ENCODE results near the gene EGFLAM. TPM values are rescaled to one million over a fixed set of nuclear protein-coding genes. Genes with fewer than 3 reads are reported as not detected.

EGFLAM gene
- total and polyA plus RNA-seq, 2 donors (not counting 3 experiments of a cell fraction or from before 2014, with no cell fraction given), result 1.2 to 2.7 TPM

GRCh38 chr5:38367966-38368365 is 109.6 kb downstream of the EGFLAM start:
- no peak for TF ChIP-seq GATA2 (IDR thresholded peaks at IDR 0.05; ENCODE audit: insufficient read depth, insufficient read length, low read depth, low read length)
- TF ChIP-seq POLR2A (IDR thresholded peaks at IDR 0.05; ENCODE audit: low read depth, low read length), result no peak
- TF ChIP-seq, protein P1, sequence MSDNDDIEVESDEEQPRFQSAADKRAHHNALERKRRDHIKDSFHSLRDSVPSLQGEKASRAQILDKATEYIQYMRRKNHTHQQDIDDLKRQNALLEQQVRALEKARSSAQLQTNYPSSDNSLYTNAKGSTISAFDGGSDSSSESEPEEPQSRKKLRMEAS (IDR thresholded peaks at IDR 0.05; ENCODE audit: insufficient read depth, insufficient read length), result no peak
- no peak for TF ChIP-seq POLR2AphosphoS5 (IDR thresholded peaks at IDR 0.05; ENCODE audit: insufficient read depth, low read depth, low read length)
- H3K4me1 ChIP-seq (ENCODE audit: control insufficient read depth, extremely low read depth, insufficient read depth, low read length), result no peaks in the 10 kb centered on the region
- H3K9ac ChIP-seq (replicated peaks; ENCODE audit: extremely low read depth, insufficient read depth, low read length), result no peak overlapping the region
- no TSS peak for BruUV-seq (replicated peaks)
- DNase-seq (ENCODE audit: low read depth, low spot score) (no peak), FAIRE-seq (no peak)
- no peaks in the 10 kb centered on the region for H4K20me1 ChIP-seq (replicated peaks; ENCODE audit: control insufficient read depth, extremely low read depth, insufficient read depth, low read length)
- H3K9me1 ChIP-seq (replicated peaks; ENCODE audit: control insufficient read depth, extremely low read depth, insufficient read depth, low read length), result no peaks in the 10 kb centered on the region
- no peak overlapping the region for H3K4me3 ChIP-seq (replicated peaks in 1 of 3; ENCODE audit: insufficient read depth in 1 of 3, low read depth in 1 of 3, low read length in 3 of 3)
- H3K79me2 ChIP-seq (ENCODE audit: control insufficient read depth, insufficient read depth, low read length), result no peaks in the 10 kb centered on the region
- dilution Hi-C loops (cut with MboI; ENCODE audit: extremely low pct_ligation_motif_present, low sequenced_read_pairs) (no loop called here), intact Hi-C loops (cut with micrococcal nuclease) (no loop called here)
- H3K9me3 ChIP-seq (replicated peaks; ENCODE audit: control insufficient read depth, insufficient read depth, low read length), result no peaks in the 10 kb centered on the region
- H3K27ac ChIP-seq (ENCODE audit: insufficient read depth, low read depth, low read length), result no peak overlapping the region
- no peak overlapping the region for H2AFZ ChIP-seq (ENCODE audit: low read depth, low read length)
- ChIA-PET POLR2A (no interaction called here), CTCF (interaction anchor here (1.1 to 1.3 kb wide), 3 partner anchors 10 to 442 kb away, joined by 3 to 7 read pairs (median 3); no protein-coding TSS in a partner anchor)
- H3K27me3 ChIP-seq (ENCODE audit: control insufficient read depth in 2 of 2, insufficient read depth in 2 of 2, low read length in 2 of 2), result peaks cover 8 to 24% of the 10 kb centered on the region in 2 experiments
- H3K36me3 ChIP-seq (ENCODE audit: control insufficient read depth in 2 of 2, extremely low read depth in 1 of 2, insufficient read depth in 2 of 2, low read length in 2 of 2), result no peaks in the 10 kb centered on the region
- peak overlapping the region; percentile 4 for H3K4me2 ChIP-seq (ENCODE audit: insufficient read depth, low read length)

GRCh38 chr5:38369692-38370091 is 111.3 kb downstream of the EGFLAM start:
- Histone ChIP-seq H3K9me1 (replicated peaks; ENCODE audit: control insufficient read depth, extremely low read depth, insufficient read depth, low read length) (no peaks in the 10 kb centered on the region), H3K4me2 (ENCODE audit: insufficient read depth, low read length) (no peak overlapping the region), H4K20me1 (replicated peaks; ENCODE audit: control insufficient read depth, extremely low read depth, insufficient read depth, low read length) (no peaks in the 10 kb centered on the region), H3K9me3 (replicated peaks; ENCODE audit: control insufficient read depth, insufficient read depth, low read length) (no peaks in the 10 kb centered on the region), H3K9ac (replicated peaks; ENCODE audit: extremely low read depth, insufficient read depth, low read length) (no peak overlapping the region), H3K36me3 (ENCODE audit: control insufficient read depth in 2 of 2, extremely low read depth in 1 of 2, insufficient read depth in 2 of 2, low read length in 2 of 2) (no peaks in the 10 kb centered on the region), H3K27ac (ENCODE audit: insufficient read depth, low read depth, low read length) (no peak overlapping the region), H3K4me1 (ENCODE audit: control insufficient read depth, extremely low read depth, insufficient read depth, low read length) (no peaks in the 10 kb centered on the region), H3K4me3 (replicated peaks in 1 of 3; ENCODE audit: insufficient read depth in 1 of 3, low read depth in 1 of 3, low read length in 3 of 3) (no peak overlapping the region), H3K27me3 (ENCODE audit: control insufficient read depth in 2 of 2, insufficient read depth in 2 of 2, low read length in 2 of 2) (peaks cover 8 to 15% of the 10 kb centered on the region in 2 experiments), H2AFZ (ENCODE audit: low read depth, low read length) (no peak overlapping the region), H3K79me2 (ENCODE audit: control insufficient read depth, insufficient read depth, low read length) (no peaks in the 10 kb centered on the region)
- FAIRE-seq, result no peak
- no peak for TF ChIP-seq JUN (IDR thresholded peaks at IDR 0.05; ENCODE audit: borderline replicate concordance, insufficient read depth, insufficient read length, low read depth)
- TF ChIP-seq FOS (IDR thresholded peaks at IDR 0.05; ENCODE audit: borderline replicate concordance, insufficient read depth, low read length), result no peak
- no peak for TF ChIP-seq EZH2 (IDR thresholded peaks at IDR 0.05; ENCODE audit: borderline replicate concordance, low read depth, low read length, severe bottlenecking)
- no peak for TF ChIP-seq GATA2 (IDR thresholded peaks at IDR 0.05; ENCODE audit: insufficient read depth, insufficient read length, low read depth, low read length)
- no peak for TF ChIP-seq MYC (IDR thresholded peaks at IDR 0.05; ENCODE audit: low read depth, low read length)
- TF ChIP-seq POLR2A (IDR thresholded peaks at IDR 0.05; ENCODE audit: low read depth, low read length), result no peak
- DNase-seq (ENCODE audit: low read depth, low spot score), result no peak
- intact Hi-C loops (cut with micrococcal nuclease), result no loop called here
- BruUV-seq (replicated peaks), result no TSS peak
- ChIA-PET POLR2A (no interaction called here), CTCF (no interaction called here)
- dilution Hi-C loops (cut with MboI; ENCODE audit: extremely low pct_ligation_motif_present, low sequenced_read_pairs), result no loop called here
